ENCODE measurements around the gene SPZ1. TPM values are rescaled to one million over a fixed set of nuclear protein-coding genes. Genes with fewer than 3 reads are reported as not detected.
"Not testable (repeated sequence)": the region's sequence is repeated elsewhere in the genome, so short reads cannot be mapped to it uniquely, and the experiment has no call there.

Gene SPZ1
- total RNA-seq, 1 donor from 2014 or later = not detected

DNA sequence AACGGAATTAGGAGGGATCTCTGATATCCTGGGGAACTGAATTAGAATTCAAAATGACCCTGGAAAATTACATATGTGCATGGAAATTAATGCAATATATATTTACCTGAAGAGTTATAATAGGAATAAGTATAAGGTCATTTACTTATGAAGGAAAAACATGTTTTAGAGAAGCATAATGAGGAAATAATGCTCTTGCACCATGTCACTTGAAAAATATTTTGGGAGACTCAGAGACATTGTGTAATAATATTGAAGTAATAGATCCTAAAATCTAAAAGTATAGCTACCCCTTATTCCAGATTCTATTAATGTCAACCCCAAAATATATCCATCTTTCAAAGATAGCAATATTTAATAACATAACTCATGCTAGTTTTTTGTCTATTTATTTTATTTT lies 28.4 kb downstream of the SPZ1 start:
- Mint-ChIP-seq H3K4me3 (no peak overlapping the region), H3K4me1 (ENCODE audit: unreplicated experiment) (no peaks in the 10 kb centered on the region), H3K27me3 (no peaks in the 10 kb centered on the region), H3K27ac (no peak overlapping the region), H3K36me3 (no peaks in the 10 kb centered on the region), H3K9me3 (no peaks in the 10 kb centered on the region)
- TF ChIP-seq, protein P1, sequence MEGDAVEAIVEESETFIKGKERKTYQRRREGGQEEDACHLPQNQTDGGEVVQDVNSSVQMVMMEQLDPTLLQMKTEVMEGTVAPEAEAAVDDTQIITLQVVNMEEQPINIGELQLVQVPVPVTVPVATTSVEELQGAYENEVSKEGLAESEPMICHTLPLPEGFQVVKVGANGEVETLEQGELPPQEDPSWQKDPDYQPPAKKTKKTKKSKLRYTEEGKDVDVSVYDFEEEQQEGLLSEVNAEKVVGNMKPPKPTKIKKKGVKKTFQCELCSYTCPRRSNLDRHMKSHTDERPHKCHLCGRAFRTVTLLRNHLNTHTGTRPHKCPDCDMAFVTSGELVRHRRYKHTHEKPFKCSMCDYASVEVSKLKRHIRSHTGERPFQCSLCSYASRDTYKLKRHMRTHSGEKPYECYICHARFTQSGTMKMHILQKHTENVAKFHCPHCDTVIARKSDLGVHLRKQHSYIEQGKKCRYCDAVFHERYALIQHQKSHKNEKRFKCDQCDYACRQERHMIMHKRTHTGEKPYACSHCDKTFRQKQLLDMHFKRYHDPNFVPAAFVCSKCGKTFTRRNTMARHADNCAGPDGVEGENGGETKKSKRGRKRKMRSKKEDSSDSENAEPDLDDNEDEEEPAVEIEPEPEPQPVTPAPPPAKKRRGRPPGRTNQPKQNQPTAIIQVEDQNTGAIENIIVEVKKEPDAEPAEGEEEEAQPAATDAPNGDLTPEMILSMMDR (conservative IDR thresholded peaks at IDR 0.05) = no peak
- no peak for DNase-seq (ENCODE audit: extremely low spot score, unreplicated experiment)

DNA sequence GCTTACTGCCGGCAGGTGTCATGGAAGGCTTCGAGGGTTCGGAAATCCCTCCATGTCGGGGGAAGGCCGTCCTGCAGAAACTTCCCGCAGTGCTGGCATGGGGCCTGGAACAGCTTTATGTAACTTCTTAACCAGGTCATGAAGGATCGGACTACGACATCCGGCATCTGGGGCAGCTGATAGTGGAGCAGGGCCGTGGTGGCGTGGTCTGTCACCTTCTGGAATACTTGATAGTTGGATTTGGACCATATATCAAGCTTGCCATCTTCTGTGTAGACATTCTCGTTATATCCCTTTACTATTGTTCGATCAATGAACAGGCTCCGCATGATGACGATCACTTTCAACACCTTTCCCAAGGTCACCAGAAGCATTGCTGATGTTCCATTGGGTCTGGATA lies 31.2 kb downstream of the SPZ1 start:
- not testable (repeated sequence) for DNase-seq (ENCODE audit: extremely low spot score, unreplicated experiment); H3K27me3 Mint-ChIP-seq; H3K9me3 Mint-ChIP-seq; H3K4me3 Mint-ChIP-seq; H3K36me3 Mint-ChIP-seq; H3K4me1 Mint-ChIP-seq (ENCODE audit: unreplicated experiment); H3K27ac Mint-ChIP-seq

DNA sequence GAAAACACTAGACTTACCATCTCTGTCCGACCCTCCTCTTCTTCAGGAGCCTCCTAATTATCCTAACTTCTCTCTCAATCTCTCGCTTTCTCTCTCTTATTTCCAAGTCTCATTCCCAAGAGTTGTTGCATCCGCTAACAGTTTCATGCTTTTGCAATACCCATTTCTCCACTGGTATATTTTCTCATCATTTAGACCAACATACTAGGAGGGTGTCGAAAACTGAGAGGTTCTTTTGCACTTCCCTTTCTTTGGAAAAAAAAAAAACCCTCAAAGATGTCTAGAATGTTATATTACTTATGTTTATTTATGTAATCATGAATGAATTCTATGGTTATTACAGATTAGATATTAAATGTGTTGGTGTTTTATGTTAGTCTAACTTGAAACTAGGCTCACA lies 35.9 kb downstream of the SPZ1 start:
- Mint-ChIP-seq H3K36me3 (no peaks in the 10 kb centered on the region), H3K4me1 (ENCODE audit: unreplicated experiment) (no peaks in the 10 kb centered on the region), H3K4me3 (no peak overlapping the region), H3K27ac (no peak overlapping the region), H3K27me3 (no peaks in the 10 kb centered on the region), H3K9me3 (no peaks in the 10 kb centered on the region)
- TF ChIP-seq, protein P1 (conservative IDR thresholded peaks at IDR 0.05) = no peak
- DNase-seq (ENCODE audit: extremely low spot score, unreplicated experiment) = no peak

DNA sequence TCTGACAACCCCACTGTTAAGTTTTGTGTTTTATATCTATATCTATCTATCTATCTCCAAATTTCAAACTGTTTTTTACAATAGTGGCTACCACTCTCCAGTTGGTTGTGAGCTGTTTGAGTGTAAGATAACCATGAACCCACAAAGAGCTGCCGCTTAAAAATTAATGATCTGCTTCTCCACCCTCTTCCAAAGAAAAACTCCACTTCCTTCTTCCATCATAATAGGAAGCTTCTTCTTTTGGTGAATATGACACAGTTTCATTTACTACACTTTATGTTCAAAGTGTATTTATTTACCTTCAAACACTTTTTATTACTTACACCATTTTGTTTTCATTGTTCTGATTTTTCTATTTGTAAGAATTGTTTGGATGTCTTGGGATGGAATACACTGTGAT lies 37.9 kb downstream of the SPZ1 start:
- Mint-ChIP-seq H3K4me3 (no peak overlapping the region), H3K4me1 (ENCODE audit: unreplicated experiment) (no peaks in the 10 kb centered on the region), H3K9me3 (no peaks in the 10 kb centered on the region), H3K36me3 (no peaks in the 10 kb centered on the region), H3K27ac (no peak overlapping the region), H3K27me3 (no peaks in the 10 kb centered on the region)
- TF ChIP-seq, protein P1 (conservative IDR thresholded peaks at IDR 0.05) = no peak
- no peak for DNase-seq (ENCODE audit: extremely low spot score, unreplicated experiment)

DNA sequence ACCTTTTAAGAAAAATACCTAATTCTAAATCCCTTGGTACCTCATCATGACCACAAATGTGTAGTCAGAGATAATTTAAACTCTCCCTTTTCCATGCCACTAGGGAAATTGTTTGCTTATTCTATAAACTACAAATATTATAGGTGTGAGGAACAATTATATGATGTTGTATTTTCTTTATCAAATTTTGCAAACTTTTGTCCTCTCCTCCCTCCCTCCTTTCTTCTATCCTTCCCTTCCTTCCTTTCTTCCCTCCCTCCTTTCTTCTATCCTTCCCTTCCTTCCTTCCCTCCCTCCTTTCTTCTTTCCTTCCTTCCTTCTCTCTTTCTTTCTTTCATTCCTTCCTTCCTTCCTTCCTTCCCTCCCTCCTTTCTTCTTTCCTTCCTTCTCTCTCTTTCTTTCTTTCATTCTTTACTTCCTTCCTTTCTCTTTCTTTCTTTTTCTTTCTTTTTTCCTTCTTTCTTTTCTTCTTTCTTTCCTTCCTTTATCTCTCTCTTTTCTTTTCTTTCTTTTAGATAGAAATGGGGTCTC lies 41.2 kb downstream of the SPZ1 start:
- H3K4me1 Mint-ChIP-seq (ENCODE audit: unreplicated experiment) = no peaks in the 10 kb centered on the region
- H3K36me3 Mint-ChIP-seq = no peaks in the 10 kb centered on the region
- H3K27ac Mint-ChIP-seq = no peak overlapping the region
- no peaks in the 10 kb centered on the region for H3K9me3 Mint-ChIP-seq
- TF ChIP-seq, protein P1 (conservative IDR thresholded peaks at IDR 0.05) = no peak
- H3K27me3 Mint-ChIP-seq = no peaks in the 10 kb centered on the region
- H3K4me3 Mint-ChIP-seq = no peak overlapping the region
- DNase-seq (ENCODE audit: extremely low spot score, unreplicated experiment) = no peak

DNA sequence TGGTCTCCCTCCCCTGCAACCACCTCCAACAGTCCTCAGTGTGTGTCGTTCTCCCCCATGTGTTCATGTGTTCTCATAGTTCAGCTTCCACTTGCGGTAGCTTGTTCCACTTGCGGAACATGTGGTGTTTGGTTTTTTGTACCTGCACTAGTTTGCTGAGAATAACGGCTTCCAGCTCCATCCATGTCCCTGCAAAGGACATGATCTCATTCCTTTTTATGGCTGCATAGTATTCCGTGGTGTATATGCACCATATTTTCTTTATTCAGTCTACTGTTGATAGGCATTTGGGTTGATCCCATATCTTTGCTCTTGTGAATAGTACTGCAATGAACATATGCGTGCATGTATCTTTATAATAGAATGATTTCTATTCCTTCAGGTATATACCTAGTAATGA lies 45.1 kb downstream of the SPZ1 start:
- H3K36me3 Mint-ChIP-seq = no peaks in the 10 kb centered on the region
- TF ChIP-seq, protein P1 (conservative IDR thresholded peaks at IDR 0.05) = no peak
- no peak overlapping the region for H3K4me3 Mint-ChIP-seq
- no peaks in the 10 kb centered on the region for H3K27me3 Mint-ChIP-seq
- H3K27ac Mint-ChIP-seq = no peak overlapping the region
- DNase-seq (ENCODE audit: extremely low spot score, unreplicated experiment) = no peak
- H3K4me1 Mint-ChIP-seq (ENCODE audit: unreplicated experiment) = no peaks in the 10 kb centered on the region
- H3K9me3 Mint-ChIP-seq = no peaks in the 10 kb centered on the region
